ENCODE results near the gene COL23A1.

GRCh38 chr5:178204935-178205748, 385.1 kb downstream of the COL23A1 start:
- no peak for TF ChIP-seq CTCF (IDR thresholded peaks at IDR 0.05)
- no peak for TF ChIP-seq EP300 (IDR thresholded peaks at IDR 0.05)
